ENCODE measurements around the gene MYO1G. TPM values are rescaled to one million over a fixed set of nuclear protein-coding genes. Genes with fewer than 3 reads are reported as not detected.

Gene MYO1G
- total and polyA plus RNA-seq, 10 of the 15 experiments (the other 5 are each of a cell fraction or from before 2014, with no cell fraction given), result 1.8 to 232 (median 134) TPM

- H3K9me3 ChIP-seq (replicated peaks; ENCODE audit: control insufficient read depth, insufficient read depth, low read length), result no peaks in the 10 kb centered on the region
- no TSS peak for BruUV-seq (replicated peaks)
- no peak for TF ChIP-seq ESRRA (IDR thresholded peaks at IDR 0.05; ENCODE audit: low read length)
- TF ChIP-seq, protein P1, sequence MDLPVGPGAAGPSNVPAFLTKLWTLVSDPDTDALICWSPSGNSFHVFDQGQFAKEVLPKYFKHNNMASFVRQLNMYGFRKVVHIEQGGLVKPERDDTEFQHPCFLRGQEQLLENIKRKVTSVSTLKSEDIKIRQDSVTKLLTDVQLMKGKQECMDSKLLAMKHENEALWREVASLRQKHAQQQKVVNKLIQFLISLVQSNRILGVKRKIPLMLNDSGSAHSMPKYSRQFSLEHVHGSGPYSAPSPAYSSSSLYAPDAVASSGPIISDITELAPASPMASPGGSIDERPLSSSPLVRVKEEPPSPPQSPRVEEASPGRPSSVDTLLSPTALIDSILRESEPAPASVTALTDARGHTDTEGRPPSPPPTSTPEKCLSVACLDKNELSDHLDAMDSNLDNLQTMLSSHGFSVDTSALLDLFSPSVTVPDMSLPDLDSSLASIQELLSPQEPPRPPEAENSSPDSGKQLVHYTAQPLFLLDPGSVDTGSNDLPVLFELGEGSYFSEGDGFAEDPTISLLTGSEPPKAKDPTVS (IDR thresholded peaks at IDR 0.05; ENCODE audit: low read depth, low read length), result no peak
- no peak for TF ChIP-seq IKZF1 (conservative IDR thresholded peaks at IDR 0.05)
- no peak for TF ChIP-seq ZNF384 (IDR thresholded peaks at IDR 0.05; ENCODE audit: borderline replicate concordance, low read depth, low read length)
- TF ChIP-seq ZNF592 (IDR thresholded peaks at IDR 0.05), result no peak
- TF ChIP-seq SMAD1 (IDR thresholded peaks at IDR 0.05; ENCODE audit: low read depth, partially characterized antibody), result no peak
- TF ChIP-seq, protein P2, sequence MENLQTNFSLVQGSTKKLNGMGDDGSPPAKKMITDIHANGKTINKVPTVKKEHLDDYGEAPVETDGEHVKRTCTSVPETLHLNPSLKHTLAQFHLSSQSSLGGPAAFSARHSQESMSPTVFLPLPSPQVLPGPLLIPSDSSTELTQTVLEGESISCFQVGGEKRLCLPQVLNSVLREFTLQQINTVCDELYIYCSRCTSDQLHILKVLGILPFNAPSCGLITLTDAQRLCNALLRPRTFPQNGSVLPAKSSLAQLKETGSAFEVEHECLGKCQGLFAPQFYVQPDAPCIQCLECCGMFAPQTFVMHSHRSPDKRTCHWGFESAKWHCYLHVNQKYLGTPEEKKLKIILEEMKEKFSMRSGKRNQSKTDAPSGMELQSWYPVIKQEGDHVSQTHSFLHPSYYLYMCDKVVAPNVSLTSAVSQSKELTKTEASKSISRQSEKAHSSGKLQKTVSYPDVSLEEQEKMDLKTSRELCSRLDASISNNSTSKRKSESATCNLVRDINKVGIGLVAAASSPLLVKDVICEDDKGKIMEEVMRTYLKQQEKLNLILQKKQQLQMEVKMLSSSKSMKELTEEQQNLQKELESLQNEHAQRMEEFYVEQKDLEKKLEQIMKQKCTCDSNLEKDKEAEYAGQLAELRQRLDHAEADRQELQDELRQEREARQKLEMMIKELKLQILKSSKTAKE (IDR thresholded peaks at IDR 0.05; ENCODE audit: low read depth, poor library complexity, severe bottlenecking), result no peak
- TF ChIP-seq SREBF2 (IDR thresholded peaks at IDR 0.05; ENCODE audit: low read length), result no peak
- TF ChIP-seq EGR1 (IDR thresholded peaks at IDR 0.05; ENCODE audit: borderline replicate concordance in 1 of 2, low read depth in 2 of 2, low read length in 2 of 2), result no peak
- no peak for TF ChIP-seq GABPA (IDR thresholded peaks at IDR 0.05; ENCODE audit: low read depth)
- TF ChIP-seq, protein P3, sequence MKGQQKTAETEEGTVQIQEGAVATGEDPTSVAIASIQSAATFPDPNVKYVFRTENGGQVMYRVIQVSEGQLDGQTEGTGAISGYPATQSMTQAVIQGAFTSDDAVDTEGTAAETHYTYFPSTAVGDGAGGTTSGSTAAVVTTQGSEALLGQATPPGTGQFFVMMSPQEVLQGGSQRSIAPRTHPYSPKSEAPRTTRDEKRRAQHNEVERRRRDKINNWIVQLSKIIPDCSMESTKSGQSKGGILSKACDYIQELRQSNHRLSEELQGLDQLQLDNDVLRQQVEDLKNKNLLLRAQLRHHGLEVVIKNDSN (IDR thresholded peaks at IDR 0.05; ENCODE audit: borderline replicate concordance, extremely low read length, insufficient read depth, low read depth, low read length), result no peak
- TF ChIP-seq TCF12 (IDR thresholded peaks at IDR 0.05; ENCODE audit: low read depth, low read length), result no peak
- no peak for TF ChIP-seq RELA (IDR thresholded peaks at IDR 0.05; ENCODE audit: borderline replicate concordance, partially characterized antibody)
Observed at GRCh38 chr7:44990109-44991023, 11.6 kb upstream of the MYO1G start.

More at GRCh38 chr7:44990109-44991023, 11.6 kb upstream of the MYO1G start:
- DNase-seq (ENCODE audit: low read depth, low spot score), result no peak
- ChIA-PET POLR2A (interaction anchor here (0.9 to 16.1 kb wide), 3 partner anchors 10 to 17 kb away, joined by 3 to 280 read pairs (median 15); partner anchors contain the start of gene CCM2), CTCF (interaction anchor here (0.6 to 2.7 kb wide), 3 partner anchors 9 to 18 kb away, joined by 3 to 15 read pairs (median 3); partner anchors contain the start of gene CCM2), RAD21 (ENCODE audit: unreplicated experiment) (interaction anchor here (1.9 kb wide), 1 partner anchor 17 kb away, joined by 6 read pairs; no protein-coding TSS in a partner anchor), SMC1A (ENCODE audit: uncharacterized antibody, unreplicated experiment) (interaction anchor here (0.6 to 1.0 kb wide), 2 partner anchors 17 to 406 kb away, joined by 3 read pairs; no protein-coding TSS in a partner anchor)
- H3K4me3 ChIP-seq, result no peak overlapping the region
- in situ Hi-C loops (cut with MboI) (no loop called here), intact Hi-C loops (cut with micrococcal nuclease; ENCODE audit: unreplicated experiment) (no loop called here)
- no peaks in the 10 kb centered on the region for H3K27me3 ChIP-seq (replicated peaks in 1 of 2; ENCODE audit: control insufficient read depth in 2 of 2, insufficient read depth in 2 of 2, low read length in 1 of 2)
- no peak overlapping the region for H3K9ac ChIP-seq (ENCODE audit: control insufficient read depth, insufficient read depth, low read length)
- no peak for ATAC-seq
- no peak for FAIRE-seq
- WGBS (ENCODE audit: insufficient coverage, insufficient replicate concordance, low lambda C conversion rate, missing lambda C conversion rate), result 81% methylated on average over 9 of the region's 9 CpGs
- H3K27ac ChIP-seq (ENCODE audit: control insufficient read depth, insufficient read depth), result no peak overlapping the region
- H4K20me1 ChIP-seq (ENCODE audit: control insufficient read depth, insufficient read depth), result no peaks in the 10 kb centered on the region
- H3K4me2 ChIP-seq (ENCODE audit: control insufficient read depth, insufficient read depth), result no peak overlapping the region
- no peak overlapping the region for H2AFZ ChIP-seq (ENCODE audit: control insufficient read depth, low read depth, low read length)
- peaks cover 19% of the 10 kb centered on the region for H3K79me2 ChIP-seq (ENCODE audit: control insufficient read depth, insufficient read depth, low read length)
- H3K36me3 ChIP-seq (ENCODE audit: control insufficient read depth in 2 of 2, insufficient read depth in 2 of 2, low read length in 1 of 2), result peaks cover 0 to under 1% of the 10 kb centered on the region in 2 experiments; a peak in 1 of 4 replicates
- H3K4me1 ChIP-seq (ENCODE audit: control insufficient read depth, insufficient read depth, low read length), result peaks cover 22% of the 10 kb centered on the region

All from GM12878 (cell line).